ENCODE measurements around the gene TMEM217.

TMEM217 gene

GRCh38 chr6:37258405-37259105 is 611 bp upstream of the TMEM217 start:
- peak overlapping the region; percentile 83 for H3K4me3 ChIP-seq (ENCODE audit: low read length)
- H3K36me3 ChIP-seq (ENCODE audit: insufficient read depth, low read depth, low read length): no peaks in the 10 kb centered on the region
- H3K27me3 ChIP-seq (ENCODE audit: insufficient read depth, low read length): no peaks in the 10 kb centered on the region; the same call in 1 of the 2 replicates
- H3K4me1 ChIP-seq (ENCODE audit: insufficient read depth, low read length): peaks cover 3% of the 10 kb centered on the region; the same call in 1 of the 2 replicates
- peak overlapping the region; percentile 91 for H3K27ac ChIP-seq (ENCODE audit: low read length)
- no peaks in the 10 kb centered on the region for H3K9me3 ChIP-seq (ENCODE audit: insufficient read depth, low read depth, low read length)
- H3K9ac ChIP-seq (ENCODE audit: low read depth, low read length): peak overlapping the region; percentile 96

DNA sequence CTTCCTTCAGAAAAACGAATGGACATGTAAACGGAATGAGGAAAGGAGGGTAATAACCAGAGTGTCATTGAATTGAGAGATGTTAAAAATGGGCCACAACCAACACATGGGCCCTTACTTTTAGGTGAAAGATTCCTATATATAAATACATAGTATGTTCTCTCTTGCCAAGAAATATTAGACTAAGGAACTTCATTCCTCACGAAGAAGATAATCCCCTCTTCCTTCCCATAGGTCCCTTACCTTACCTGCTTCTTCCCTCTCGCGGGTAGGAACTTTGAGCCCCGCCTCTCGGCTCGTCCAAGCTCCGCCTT is 667 bp downstream of the TMEM217 start:
- H3K9me3 ChIP-seq (ENCODE audit: insufficient read depth, low read depth, low read length): no peaks in the 10 kb centered on the region
- peaks cover 3% of the 10 kb centered on the region; the same call in 1 of the 2 replicates for H3K4me1 ChIP-seq (ENCODE audit: insufficient read depth, low read length)
- peak overlapping the region; percentile 38; the same call in 1 of the 2 replicates for H3K9ac ChIP-seq (ENCODE audit: low read depth, low read length)
- H3K27ac ChIP-seq (ENCODE audit: low read length): no peak overlapping the region
- H3K36me3 ChIP-seq (ENCODE audit: insufficient read depth, low read depth, low read length): no peaks in the 10 kb centered on the region
- no peaks in the 10 kb centered on the region; the same call in 1 of the 2 replicates for H3K27me3 ChIP-seq (ENCODE audit: insufficient read depth, low read length)
- H3K4me3 ChIP-seq (ENCODE audit: low read length): peak overlapping the region; percentile 83

GRCh38 chr6:37256692-37257319 is 1.1 kb downstream of the TMEM217 start:
- Histone ChIP-seq H3K27ac (ENCODE audit: low read length) (no peak overlapping the region), H3K9ac (ENCODE audit: low read depth, low read length) (peak overlapping the region; percentile 38; the same call in 1 of the 2 replicates), H3K4me1 (ENCODE audit: insufficient read depth, low read length) (peaks cover 3% of the 10 kb centered on the region; the same call in 1 of the 2 replicates), H3K4me3 (ENCODE audit: low read length) (peak overlapping the region; percentile 83), H3K27me3 (ENCODE audit: insufficient read depth, low read length) (no peaks in the 10 kb centered on the region; the same call in 1 of the 2 replicates), H3K9me3 (ENCODE audit: insufficient read depth, low read depth, low read length) (no peaks in the 10 kb centered on the region), H3K36me3 (ENCODE audit: insufficient read depth, low read depth, low read length) (no peaks in the 10 kb centered on the region)

GRCh38 chr6:37254881-37255280 is 3.1 kb downstream of the TMEM217 start:
- Histone ChIP-seq H3K27ac (ENCODE audit: low read length) (no peak overlapping the region), H3K9ac (ENCODE audit: low read depth, low read length) (no peak overlapping the region), H3K27me3 (ENCODE audit: insufficient read depth, low read length) (no peaks in the 10 kb centered on the region; the same call in 1 of the 2 replicates), H3K4me1 (ENCODE audit: insufficient read depth, low read length) (peaks cover 3% of the 10 kb centered on the region; the same call in 1 of the 2 replicates), H3K4me3 (ENCODE audit: low read length) (no peak overlapping the region), H3K9me3 (ENCODE audit: insufficient read depth, low read depth, low read length) (no peaks in the 10 kb centered on the region), H3K36me3 (ENCODE audit: insufficient read depth, low read depth, low read length) (no peaks in the 10 kb centered on the region)

- Histone ChIP-seq H3K27me3 (ENCODE audit: insufficient read depth, low read length) (peaks cover 11% of the 10 kb centered on the region; the same call in 1 of the 2 replicates), H3K9ac (ENCODE audit: low read depth, low read length) (no peak overlapping the region), H3K36me3 (ENCODE audit: insufficient read depth, low read depth, low read length) (no peaks in the 10 kb centered on the region), H3K9me3 (ENCODE audit: insufficient read depth, low read depth, low read length) (no peaks in the 10 kb centered on the region), H3K4me1 (ENCODE audit: insufficient read depth, low read length) (peaks cover 3% of the 10 kb centered on the region; the same call in 1 of the 2 replicates), H3K4me3 (ENCODE audit: low read length) (no peak overlapping the region), H3K27ac (ENCODE audit: low read length) (no peak overlapping the region)
Observed at GRCh38 chr6:37253486-37254007, 4.4 kb downstream of the TMEM217 start.

DNA sequence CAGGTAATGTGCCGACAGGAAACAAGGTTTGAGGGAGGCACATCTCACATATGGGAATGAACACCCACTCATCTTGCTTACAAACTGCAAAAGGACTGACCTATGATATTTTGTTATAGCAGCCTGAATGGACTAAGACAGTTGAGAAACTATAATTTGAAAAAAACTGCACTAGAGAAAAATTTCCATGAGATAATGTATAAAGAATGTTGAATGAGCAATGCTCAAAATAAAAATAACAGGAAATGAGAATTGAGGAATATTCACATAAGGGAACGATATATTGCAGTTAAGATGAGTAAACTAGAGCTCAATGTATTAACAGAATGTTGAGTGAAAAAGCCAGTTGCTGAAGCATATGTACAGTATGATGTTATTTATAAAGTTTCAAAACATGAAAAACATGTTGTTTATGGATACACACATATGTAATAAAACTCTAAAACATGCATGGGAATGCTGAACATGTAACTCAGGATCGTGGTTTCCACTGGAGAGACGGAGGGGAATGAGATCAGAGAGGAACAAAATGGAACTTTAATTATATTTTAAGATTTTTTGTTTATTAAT is 6.6 kb downstream of the TMEM217 start:
- Histone ChIP-seq H3K27me3 (ENCODE audit: insufficient read depth, low read length) (peaks cover 16% of the 10 kb centered on the region; the same call in 1 of the 2 replicates), H3K36me3 (ENCODE audit: insufficient read depth, low read depth, low read length) (no peaks in the 10 kb centered on the region), H3K4me1 (ENCODE audit: insufficient read depth, low read length) (no peaks in the 10 kb centered on the region), H3K9me3 (ENCODE audit: insufficient read depth, low read depth, low read length) (no peaks in the 10 kb centered on the region), H3K4me3 (ENCODE audit: low read length) (no peak overlapping the region), H3K9ac (ENCODE audit: low read depth, low read length) (no peak overlapping the region), H3K27ac (ENCODE audit: low read length) (no peak overlapping the region)

DNA sequence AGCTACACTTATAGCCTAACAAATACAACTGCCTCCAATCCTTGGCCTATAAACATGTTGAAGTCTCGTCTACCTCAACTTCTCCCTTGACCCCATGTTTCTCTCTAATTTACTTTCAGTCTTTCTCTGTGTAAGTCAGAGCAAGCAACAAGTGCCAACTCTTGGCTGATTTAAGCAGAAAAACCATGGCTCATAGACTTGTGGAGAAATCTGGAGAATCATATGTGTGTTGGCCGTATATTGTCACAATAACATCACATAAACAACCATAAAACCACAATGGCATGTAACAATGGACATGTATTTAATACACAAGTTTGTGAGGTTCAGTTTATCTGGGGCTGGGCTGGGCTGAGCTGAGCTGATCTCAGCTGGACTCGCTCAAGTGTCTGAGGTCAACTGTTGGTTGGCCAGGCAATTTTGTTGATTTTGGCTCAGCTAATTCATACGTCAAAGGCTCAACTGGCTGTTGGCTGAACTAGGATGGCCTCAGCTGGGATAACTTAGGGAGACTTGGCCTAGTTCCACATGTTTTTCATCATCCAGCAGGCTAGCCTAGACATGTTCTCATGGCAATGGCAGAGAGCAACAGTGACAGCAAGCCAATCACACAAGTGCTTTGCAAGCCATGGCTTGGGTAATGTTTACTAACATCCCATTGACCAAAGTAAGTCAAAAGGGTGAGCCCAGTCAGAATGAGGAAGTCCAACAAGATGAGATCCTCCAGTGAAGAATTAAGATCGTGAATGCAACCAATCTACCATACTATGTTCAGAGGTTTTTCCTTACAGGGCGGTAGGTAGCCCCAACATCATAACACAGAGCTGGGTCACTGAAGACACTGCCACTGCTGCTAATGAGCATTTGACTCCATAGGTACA is 13.3 kb downstream of the TMEM217 start:
- H3K4me1 ChIP-seq (ENCODE audit: insufficient read depth, low read length): no peaks in the 10 kb centered on the region; the same call in 1 of the 2 replicates
- peaks cover 15% of the 10 kb centered on the region; the same call in 1 of the 2 replicates for H3K27me3 ChIP-seq (ENCODE audit: insufficient read depth, low read length)
- H3K36me3 ChIP-seq (ENCODE audit: insufficient read depth, low read depth, low read length): no peaks in the 10 kb centered on the region
- no peak overlapping the region for H3K27ac ChIP-seq (ENCODE audit: low read length)
- no peak overlapping the region for H3K4me3 ChIP-seq (ENCODE audit: low read length)
- no peak overlapping the region for H3K9ac ChIP-seq (ENCODE audit: low read depth, low read length)
- no peaks in the 10 kb centered on the region for H3K9me3 ChIP-seq (ENCODE audit: insufficient read depth, low read depth, low read length)

DNA sequence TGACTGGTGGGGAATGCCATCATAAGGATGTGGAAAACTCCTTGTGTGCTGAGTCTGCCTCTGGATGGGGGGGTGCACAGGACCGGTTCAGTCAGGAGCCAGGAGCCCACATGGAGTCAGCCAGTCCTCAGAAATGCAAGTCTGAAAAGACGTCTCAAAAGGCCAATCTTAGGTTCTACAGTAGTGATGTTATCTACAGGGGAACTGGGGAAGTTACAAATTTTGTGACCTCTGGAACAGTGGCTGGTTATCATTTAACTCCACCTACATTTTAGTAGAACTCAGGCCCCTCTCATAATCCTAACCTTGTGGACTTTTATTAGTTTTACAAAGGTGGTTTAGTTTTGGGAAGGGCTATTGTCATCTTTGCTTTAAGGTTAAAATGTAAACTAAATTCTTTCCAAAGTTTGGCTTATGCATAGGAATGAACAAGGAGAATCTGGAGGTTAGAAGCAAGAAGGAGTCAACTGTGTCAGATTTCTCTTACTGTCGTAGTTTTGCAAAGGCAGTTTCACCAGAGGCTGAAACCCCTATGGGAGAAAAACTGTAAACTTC is 14.1 kb downstream of the TMEM217 start:
- H3K36me3 ChIP-seq (ENCODE audit: insufficient read depth, low read depth, low read length): no peaks in the 10 kb centered on the region
- no peak overlapping the region for H3K27ac ChIP-seq (ENCODE audit: low read length)
- no peaks in the 10 kb centered on the region; the same call in 1 of the 2 replicates for H3K4me1 ChIP-seq (ENCODE audit: insufficient read depth, low read length)
- no peak overlapping the region for H3K9ac ChIP-seq (ENCODE audit: low read depth, low read length)
- 0 out of 2 replicates have a peak, but pooled peaks cover 9% of the 10 kb centered on the region for H3K27me3 ChIP-seq (ENCODE audit: insufficient read depth, low read length)
- H3K4me3 ChIP-seq (ENCODE audit: low read length): no peak overlapping the region
- no peaks in the 10 kb centered on the region for H3K9me3 ChIP-seq (ENCODE audit: insufficient read depth, low read depth, low read length)

GRCh38 chr6:37243131-37243815 is 14.7 kb downstream of the TMEM217 start:
- Histone ChIP-seq H3K36me3 (ENCODE audit: insufficient read depth, low read depth, low read length) (no peaks in the 10 kb centered on the region), H3K9ac (ENCODE audit: low read depth, low read length) (no peak overlapping the region), H3K4me1 (ENCODE audit: insufficient read depth, low read length) (no peaks in the 10 kb centered on the region; the same call in 1 of the 2 replicates), H3K9me3 (ENCODE audit: insufficient read depth, low read depth, low read length) (no peaks in the 10 kb centered on the region), H3K4me3 (ENCODE audit: low read length) (no peak overlapping the region), H3K27ac (ENCODE audit: low read length) (no peak overlapping the region), H3K27me3 (ENCODE audit: insufficient read depth, low read length) (0 out of 2 replicates have a peak, but pooled peaks cover 2% of the 10 kb centered on the region)

DNA sequence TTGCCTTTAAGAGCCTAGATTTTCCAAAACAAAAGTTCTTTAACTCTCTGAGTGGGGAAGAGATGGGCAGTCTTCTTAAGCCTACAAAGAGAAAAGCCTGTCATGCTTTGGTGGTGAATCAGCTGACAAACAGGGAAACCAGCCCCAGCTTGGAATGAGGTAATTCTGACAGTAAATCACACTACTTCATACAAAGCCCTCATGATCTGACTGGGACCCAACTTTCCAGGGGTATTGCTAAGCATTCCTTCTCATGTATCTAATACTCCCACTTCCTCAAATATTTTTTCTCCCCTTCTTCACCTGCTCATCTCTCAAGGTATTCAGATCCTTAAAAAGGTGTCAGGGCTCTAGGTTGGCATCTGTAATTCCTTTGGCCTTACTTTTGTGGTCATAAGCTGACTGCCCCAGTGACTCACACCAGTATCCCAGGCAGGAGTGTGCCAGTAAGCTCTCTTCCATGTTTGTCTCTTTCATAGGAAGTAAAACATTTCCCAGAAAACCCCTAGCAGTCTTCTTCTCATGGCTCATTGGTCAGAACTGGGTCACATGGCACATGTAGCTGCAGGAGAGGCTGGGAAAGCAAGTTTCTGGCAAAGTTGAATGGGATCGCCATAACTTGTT is 15.4 kb downstream of the TMEM217 start:
- H3K27ac ChIP-seq (ENCODE audit: low read length): no peak overlapping the region
- no peaks in the 10 kb centered on the region; the same call in 1 of the 2 replicates for H3K4me1 ChIP-seq (ENCODE audit: insufficient read depth, low read length)

More for the DNA sequence above, 15.4 kb downstream of the TMEM217 start:
- no peak overlapping the region for H3K9ac ChIP-seq (ENCODE audit: low read depth, low read length)
- no peaks in the 10 kb centered on the region for H3K9me3 ChIP-seq (ENCODE audit: insufficient read depth, low read depth, low read length)
- no peak overlapping the region for H3K4me3 ChIP-seq (ENCODE audit: low read length)
- no peaks in the 10 kb centered on the region for H3K36me3 ChIP-seq (ENCODE audit: insufficient read depth, low read depth, low read length)
- H3K27me3 ChIP-seq (ENCODE audit: insufficient read depth, low read length): no peaks in the 10 kb centered on the region

All from iPS-20b (cell line).